AG04450 (cell line): ENCODE data around the gene CTBP2. TPM values are rescaled to one million over a fixed set of nuclear protein-coding genes. Genes with fewer than 3 reads are reported as not detected.

Source experiments
- polyA plus RNA-seq: library from polyadenylated mRNA; depleted of rRNA; stranded (reverse); fragments of >200 nt; gene quantifications from 2 replicates; pipeline ENCODE4 v1.2.3, GENCODE V29; 2011; rRNA removed
- small RNA-seq: library from RNA; depleted of rRNA; stranded (forward); fragments of <200 nt; gene quantifications from one replicate; pipeline ENCODE3, GENCODE V24; 2012; ENCODE audit warnings: low read depth; ENCODE audit not compliant: insufficient read length

The CTBP2 gene
- polyA plus RNA-seq, 1 experiment = 52.5 TPM

Small RNAs within 50 kb of the gene (small RNA-seq; reads per million reads assigned to genes)
- gene MIR4296 = not detected
- gene MRPS21P6 = not detected

Other genes with a start within 250 kb of the CTBP2 start
- 29.9 and 36.9 TPM in 2 replicates for gene ZRANB1, start 218.4 kb downstream of the CTBP2 start, polyA plus RNA-seq